SH-SY5Y (cell line): Measurements from ENCODE around the gene TRIM71.

ENCODE experiments used
- GATA2 ChIP-seq: IDR thresholded peaks from 2 replicates; pipeline ENCODE4 v1.6.1; 2011; ENCODE audit warnings: mild to moderate bottlenecking, low read depth, low read length
- GATA3 ChIP-seq: IDR thresholded peaks from 2 replicates; pipeline ENCODE4 v1.6.1; 2011; ENCODE audit warnings: low read depth, mild to moderate bottlenecking, low read length, moderate library complexity

Gene TRIM71

DNA sequence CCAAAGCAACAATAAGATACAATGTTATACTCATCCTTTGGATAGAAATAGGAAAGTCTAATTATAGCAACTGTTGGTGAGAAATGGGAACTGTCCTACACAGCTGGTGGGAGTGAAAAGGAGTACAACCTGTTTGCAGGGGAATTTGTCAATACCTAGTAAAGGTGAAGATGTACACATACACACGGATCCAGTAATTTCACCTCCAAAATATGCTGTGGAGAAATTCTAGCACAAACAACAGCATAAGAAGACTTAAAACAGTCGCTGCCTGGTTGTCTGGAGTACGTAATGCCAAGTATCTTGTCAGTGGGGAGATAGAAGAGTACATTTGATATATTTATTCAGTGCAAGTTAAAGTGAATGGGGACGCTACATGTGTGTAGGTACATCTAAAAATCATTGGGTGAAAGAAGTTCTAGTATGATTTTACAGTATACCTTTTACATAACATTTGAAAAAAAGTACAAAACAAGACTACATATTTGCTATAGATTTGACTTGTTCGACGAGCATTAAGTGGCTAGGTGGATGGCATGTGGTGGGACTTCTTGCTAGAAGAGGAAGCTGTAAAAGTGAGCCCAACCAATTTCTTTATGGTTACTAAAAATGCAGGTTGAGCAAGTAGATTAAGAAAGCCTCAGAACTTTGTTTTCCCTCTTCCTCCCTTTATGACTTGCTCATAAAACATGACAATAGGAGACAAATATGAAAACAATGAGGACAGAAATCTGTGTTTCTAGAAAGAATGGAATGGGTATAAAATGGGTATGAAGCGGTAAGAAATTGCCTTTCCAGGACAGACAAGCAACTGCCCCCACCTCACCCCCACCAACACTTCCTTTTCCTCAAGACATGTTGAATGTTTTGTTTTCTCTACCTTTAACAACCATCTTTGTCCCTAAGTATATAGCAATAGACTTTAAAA lies 83.5 kb downstream of the TRIM71 start:
- TF ChIP-seq GATA3 (no peak), GATA2 (no peak)

DNA sequence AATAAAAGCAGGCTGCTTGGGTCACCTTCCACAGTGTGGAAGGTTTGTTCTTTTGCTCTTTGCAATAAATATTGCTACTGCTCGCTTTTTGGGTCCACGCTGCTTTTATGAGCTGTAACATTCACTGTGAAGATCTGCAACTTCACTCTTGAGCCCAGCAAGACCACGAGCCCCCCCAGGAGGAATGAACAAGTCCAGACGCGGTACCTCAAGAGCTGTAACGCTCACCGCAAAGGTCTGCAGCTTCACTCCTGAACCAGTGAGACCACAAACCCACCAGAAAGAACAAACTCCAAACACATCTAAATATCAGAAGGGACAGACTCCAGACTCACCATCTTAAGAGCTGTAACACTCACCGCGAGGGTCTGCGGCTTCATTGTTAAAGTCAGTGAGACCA lies 86.2 kb downstream of the TRIM71 start:
- TF ChIP-seq GATA3 = no peak
- no peak for TF ChIP-seq GATA2

- TF ChIP-seq GATA3 = no peak
- no peak for TF ChIP-seq GATA2
Measured at GRCh38 chr3:32909999-32910398, 92.2 kb downstream of the TRIM71 start.

DNA sequence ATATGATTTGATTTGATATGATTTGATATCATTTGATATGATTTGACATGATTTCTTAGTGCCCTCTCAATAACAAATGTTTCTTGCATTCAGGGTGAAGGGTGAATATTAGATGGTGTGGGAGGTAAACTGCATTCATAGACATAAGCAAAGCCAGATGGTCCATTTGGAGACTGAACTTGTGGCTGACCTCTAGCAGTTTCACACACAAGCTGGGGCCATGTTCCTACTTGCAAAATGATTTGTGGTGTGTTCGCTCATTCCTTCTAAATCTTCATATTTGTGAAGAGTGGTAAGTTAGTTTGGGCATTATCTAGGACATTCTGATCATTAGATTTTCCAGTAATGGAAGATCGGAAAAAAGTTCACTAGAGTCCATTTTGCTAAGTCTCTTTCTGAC lies 93.2 kb downstream of the TRIM71 start:
- TF ChIP-seq GATA2 (no peak), GATA3 (no peak)

- TF ChIP-seq GATA2 (no peak), GATA3 (no peak)
Measured at GRCh38 chr3:32912046-32912445, 94.2 kb downstream of the TRIM71 start.

DNA sequence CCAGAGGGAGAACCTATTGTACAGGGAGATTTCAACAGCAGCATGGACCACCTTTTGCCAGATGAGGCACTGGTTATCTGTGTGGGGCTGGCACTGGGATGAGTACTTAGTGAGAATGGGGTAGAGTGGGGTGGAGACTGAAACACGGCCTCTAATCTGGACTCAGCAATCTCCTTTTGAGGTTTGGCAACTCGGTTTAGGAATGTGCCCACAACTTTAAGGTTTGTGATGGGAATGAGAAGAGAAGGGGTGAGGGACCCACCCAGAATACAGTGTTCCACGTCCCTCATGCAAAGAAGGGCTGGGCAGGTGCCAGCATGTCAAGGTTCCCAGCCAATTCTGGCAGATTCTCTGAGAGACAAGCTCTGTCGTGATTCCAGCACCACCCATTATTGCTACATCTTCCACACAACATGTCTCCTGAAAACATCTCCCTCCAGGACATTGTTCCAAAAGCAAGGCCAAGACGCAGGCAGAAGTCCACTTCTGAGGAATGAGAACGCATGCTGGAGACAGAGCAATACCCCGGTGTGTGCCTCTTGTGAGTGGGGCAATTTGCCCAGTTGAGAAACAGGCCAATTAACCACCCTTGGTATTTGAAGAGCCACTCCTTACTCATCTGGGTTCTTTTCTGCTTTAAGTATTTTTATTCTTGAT lies 96.1 kb downstream of the TRIM71 start:
- no peak for TF ChIP-seq GATA2
- TF ChIP-seq GATA3 = no peak

DNA sequence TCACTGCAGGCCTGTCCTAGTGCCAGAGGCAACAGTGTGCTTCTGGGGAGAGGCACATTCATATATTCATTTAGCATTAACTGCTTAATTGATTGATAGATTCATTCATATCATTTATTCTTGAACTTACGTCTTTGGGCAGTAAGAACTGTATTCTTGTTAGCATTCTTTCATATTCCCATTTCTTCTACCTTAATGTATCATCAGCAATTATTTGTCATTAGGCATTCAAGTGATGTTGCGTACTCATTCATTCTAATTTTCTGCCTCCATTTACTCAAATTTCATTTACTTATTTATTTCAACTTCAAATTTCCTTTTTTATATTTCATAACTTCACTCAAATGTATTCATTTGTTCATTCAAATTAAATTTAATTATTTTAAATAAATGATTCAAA lies 102.1 kb downstream of the TRIM71 start:
- TF ChIP-seq GATA3 (no peak), GATA2 (no peak)

- TF ChIP-seq GATA2 (no peak), GATA3 (no peak)
Measured at GRCh38 chr3:32922078-32922477, 104.3 kb downstream of the TRIM71 start.

GRCh38 chr3:32930161-32930560 lies 112.4 kb downstream of the TRIM71 start:
- TF ChIP-seq GATA3 (no peak), GATA2 (no peak)

DNA sequence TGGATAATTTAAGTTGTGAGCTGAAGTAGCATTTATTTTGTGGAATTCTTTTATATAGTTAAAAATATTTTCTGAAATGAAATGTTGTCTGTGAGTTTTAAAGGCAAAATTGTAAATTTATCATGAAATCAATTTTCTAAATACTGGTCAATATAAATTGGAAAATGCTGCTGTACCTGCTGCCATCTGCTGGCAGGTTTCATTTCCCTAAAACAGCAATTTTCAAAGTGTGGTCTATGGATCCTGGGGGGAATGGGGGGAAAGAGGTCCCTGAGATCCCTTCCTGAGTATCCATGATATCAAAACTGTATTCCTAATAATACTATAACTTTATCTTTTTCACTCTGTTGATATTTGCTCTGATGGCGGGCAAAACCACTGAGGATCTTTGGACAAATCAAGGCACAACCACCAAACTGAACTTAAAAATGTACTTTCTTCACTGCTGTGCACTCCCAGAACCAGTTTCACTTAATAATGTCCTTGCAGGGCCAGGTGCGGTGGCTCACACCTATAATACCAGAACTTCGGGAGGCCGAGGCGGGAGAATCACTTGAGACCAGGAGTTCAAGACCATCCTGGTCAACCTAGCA lies 116.4 kb downstream of the TRIM71 start:
- TF ChIP-seq GATA2 = no peak
- TF ChIP-seq GATA3 = no peak

DNA sequence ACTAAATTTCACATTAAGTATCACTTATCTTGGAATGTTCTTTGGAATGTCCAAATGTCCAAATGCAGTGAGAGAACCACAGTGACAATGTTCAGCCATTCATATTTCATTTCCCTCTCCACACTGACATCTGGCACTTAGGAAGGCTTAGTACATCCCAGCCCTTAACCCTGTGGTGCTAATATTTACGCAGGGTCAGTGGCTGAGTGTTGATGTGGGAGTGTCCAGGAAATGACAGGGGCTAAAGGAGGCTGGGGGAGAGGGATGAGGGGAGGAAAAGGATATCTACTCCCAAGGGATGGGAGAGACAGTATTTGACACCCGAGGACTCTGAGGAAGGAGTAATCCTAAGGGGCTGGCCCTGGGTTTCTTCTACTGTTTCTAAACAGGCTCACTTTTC lies 119.5 kb downstream of the TRIM71 start:
- TF ChIP-seq GATA2 (no peak), GATA3 (no peak)

DNA sequence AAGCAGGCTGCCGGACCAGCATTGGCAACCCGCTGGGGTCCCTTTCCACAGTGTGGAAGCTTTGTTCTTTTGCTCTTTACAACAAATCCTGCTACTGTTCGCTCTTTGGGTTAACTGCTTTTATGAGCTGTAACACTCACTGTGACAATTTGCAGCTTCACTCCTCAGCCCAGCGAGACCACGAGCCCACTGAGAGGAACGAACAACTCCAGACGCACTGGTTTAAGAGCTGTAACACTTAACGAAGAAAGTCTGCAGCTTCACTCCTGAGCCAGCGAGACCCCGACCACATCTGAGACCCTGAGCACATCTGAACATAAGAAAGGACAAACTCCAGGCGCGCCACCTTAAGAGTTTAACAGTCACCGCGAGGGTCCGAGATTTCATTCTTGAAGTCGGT lies 122.9 kb downstream of the TRIM71 start:
- no peak for TF ChIP-seq GATA2
- no peak for TF ChIP-seq GATA3

GRCh38 chr3:32945136-32945535 lies 127.3 kb downstream of the TRIM71 start:
- TF ChIP-seq GATA2 (no peak), GATA3 (no peak)

- TF ChIP-seq GATA3 (no peak), GATA2 (no peak)
Measured at GRCh38 chr3:32946973-32947788, 129.4 kb downstream of the TRIM71 start.
